NCI-H1694 (cell line): Measurements from ENCODE around the gene TBX6.
"Not testable (repeated sequence)": the region's sequence is repeated elsewhere in the genome, so short reads cannot be mapped to it uniquely, and the experiment has no call there.

Source experiments
- DNase-seq: peaks from one replicate; lab custom pipeline; 2025; lab: John Stamatoyannopoulos, UW

Gene TBX6, protein sequence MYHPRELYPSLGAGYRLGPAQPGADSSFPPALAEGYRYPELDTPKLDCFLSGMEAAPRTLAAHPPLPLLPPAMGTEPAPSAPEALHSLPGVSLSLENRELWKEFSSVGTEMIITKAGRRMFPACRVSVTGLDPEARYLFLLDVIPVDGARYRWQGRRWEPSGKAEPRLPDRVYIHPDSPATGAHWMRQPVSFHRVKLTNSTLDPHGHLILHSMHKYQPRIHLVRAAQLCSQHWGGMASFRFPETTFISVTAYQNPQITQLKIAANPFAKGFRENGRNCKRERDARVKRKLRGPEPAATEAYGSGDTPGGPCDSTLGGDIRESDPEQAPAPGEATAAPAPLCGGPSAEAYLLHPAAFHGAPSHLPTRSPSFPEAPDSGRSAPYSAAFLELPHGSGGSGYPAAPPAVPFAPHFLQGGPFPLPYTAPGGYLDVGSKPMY

DNA sequence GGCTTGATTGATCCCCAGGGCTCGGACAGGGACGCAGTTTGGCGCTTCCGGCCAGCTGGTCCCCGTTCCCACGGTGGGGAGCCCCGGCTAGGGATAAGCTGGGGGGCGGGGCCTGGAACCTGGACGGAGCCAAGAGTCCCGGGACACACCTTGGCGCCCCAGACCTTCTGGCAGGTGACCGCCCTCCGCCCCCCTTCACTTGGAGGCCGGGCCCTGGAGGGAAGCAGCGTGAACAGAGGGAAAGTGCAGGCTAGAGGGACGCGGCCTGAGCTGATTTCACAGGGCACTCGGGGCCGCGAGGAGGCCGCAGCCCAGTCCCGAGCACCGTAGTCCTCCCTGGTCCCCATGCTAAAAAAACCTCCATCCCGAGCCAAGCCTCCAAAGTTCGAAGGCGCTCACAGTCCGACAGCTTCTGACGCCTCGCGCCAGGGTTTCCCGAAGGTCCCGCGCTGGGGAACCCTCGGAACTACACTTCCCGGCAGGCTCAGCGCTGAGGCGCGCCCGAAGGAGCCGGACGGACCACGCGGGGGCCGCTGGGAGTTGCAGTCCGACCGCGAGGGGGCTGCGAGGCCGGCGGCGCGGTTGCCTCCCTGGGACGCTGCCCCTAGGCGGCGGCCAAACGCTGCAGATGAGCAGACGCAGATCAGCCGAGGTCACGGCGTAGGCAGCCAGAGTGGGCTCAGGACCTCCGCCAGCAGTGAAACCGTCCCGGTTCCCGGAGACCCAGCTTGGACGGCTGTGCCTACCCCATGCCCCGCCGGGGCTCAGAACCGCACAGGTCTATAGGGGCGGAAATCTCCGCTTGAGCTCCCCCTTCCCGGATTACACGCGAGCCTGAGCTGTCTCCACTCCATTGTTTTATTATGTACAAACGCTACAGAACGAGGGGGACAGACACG, at the start of gene TBX6:
TBX6 (minus strand) TSS at position 451 of the 899 bp plus-strand sequence. CDS start 731 bp downstream, outside the sequence.
- peak; percentile 52 for DNase-seq

DNA sequence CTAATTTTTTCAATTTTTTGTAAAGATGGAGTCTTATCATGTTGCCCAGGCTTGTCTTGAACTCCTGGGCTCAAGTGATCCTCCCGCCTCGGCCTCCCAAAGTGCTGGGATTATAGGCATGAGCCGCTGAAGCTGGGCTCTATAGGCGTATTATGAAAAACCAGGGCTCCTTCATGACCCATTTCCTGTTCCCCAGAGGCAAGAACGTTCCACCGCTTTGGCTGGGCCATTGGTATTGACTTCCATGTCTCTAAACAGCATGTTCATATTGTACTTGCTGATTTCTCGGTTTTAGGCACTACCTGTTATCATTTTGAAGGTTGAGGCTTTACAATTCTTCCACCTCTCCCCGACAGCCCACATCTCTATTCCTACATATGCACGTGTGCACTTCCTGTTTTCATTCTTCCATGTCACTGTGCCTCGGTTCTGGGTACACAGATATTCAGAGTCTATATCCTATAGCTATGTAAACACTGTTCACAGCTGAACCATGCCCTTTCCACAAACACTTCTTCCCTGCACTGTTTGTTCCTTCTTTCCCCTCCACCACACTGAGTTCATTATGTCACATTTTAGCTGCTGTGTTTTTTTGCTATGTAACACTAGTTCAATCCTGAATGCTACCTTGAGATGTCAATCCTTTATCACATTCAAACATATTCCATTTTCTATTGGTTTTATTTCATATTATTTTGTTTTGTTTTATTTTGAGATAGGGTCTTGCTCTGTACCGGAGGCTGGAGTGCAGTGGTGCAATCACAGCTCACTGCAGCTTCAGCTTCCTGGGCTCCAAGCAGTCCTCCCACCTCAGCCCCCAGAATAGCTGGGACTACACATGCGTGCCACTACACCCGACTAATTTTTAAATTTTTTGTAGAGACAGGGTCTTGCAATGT, 48.1 kb upstream of the TBX6 start:
- DNase-seq = no peak

DNA sequence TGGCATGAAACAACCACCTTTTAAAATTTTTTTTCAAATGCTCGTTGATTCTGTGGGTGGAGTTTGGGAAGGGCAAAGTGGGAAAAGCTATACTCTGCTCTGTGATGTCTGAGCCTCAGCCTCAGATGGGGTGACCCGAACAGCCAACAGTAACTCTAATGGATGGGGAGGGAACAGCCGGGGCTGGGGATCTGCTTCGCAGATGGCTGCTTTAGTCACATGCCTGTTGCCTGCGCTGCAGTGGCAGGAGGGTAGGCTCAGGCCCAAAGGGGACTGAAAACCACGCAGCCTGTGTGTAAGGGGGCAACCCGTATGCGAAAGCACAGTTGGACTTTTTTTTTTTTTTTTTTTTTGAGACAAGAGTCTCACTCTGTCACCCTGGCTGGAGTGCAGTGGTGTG, 46.2 kb upstream of the TBX6 start:
- no peak for DNase-seq

DNA sequence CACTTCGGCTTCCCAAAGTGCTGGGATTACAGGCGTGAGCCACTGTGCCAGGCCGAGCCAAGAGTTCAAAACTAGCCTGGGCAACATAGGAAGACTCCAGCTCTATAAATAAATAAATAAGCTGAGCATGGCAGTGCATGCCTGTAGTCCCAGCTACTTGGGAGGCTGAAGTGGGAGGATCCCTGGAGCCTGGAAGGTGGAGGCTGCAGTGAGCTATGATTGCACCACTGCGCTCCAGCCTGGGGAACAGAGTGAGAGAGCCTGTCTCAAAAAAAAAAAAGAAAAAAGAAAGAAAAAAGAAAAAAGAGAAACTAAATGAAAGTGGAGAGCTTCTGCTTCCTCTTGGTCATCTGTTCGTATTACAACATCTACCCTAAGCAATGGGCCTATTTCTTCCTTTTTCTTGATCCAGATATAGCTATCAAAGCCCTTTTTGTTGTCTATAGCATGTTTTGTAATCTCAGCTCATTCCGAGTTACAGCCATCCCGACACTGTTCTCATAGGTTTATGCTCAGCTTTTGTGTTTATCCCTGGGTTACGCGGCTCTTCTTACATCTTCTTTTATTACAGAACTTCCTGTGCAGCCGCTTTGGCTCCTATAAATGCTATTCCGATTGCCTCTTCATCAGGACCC, 45.4 kb upstream of the TBX6 start:
- no peak for DNase-seq

DNA sequence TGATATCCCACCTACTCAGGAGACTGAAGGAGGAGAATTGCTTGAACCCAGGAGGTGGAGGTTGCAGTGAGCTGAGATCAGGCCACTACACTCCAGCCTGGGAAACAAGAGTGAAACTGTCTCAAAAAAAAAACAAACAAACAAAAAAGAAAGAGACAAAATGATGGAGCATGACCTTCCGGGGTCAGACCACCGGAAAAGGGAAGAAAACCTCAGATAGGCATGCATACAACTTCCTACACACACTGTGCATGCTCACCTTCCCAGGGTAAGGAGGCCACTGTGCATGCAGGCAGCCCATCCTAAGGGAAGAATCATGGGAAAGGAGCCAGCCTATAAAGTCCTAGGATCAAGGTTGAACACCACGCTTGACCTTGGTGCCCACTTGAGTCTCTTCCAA, 40.9 kb upstream of the TBX6 start:
- DNase-seq = no peak

DNA sequence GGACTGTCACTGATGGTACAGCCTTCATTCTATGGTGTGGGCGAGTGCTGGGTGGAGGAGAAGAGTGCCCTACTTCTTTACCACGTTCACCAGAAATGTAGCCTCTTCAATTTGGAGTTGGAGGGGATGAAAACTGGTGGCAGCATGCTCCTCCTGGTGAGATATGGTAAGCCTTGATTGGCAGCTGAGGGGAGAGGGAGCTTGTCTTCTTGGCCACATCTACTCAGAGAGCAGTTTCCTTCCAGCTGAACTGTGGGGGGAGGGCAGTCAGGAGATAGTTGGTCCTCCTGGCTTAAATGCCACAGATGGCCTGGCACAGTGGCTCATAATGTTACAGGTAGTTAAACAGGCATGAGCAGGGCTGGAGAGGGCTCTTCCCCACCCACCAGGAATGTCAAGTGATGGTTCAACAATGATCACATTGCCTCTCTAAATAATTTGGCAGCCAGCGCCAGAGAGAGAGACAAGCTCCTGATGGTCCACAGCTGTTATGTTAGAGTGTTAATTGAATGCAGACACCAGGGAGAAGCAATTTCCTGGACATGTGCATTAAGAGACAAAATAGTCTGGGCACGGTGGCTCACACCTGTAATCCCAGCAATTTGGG, 40.2 kb upstream of the TBX6 start:
- DNase-seq = peak; percentile 82

DNA sequence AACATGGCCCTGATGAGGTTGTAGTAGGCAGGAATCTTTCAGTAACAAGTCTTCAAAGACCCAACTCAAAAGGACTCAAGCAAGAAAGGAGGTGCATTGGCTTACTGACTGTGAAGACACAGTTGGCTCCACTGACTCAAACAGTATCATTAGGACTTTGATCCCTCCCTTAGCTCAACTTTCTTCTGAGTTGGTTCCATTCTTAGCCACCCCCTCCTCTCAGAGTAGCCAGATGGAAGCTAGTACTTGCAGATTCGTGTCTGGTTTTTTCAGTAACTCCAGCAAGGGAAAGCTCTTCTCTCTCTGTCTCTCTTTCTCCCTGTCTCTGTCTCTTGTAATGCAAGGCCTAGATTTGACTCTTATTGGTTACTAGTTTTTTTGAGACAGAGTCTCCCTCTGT, 36.3 kb upstream of the TBX6 start:
- no peak for DNase-seq

DNA sequence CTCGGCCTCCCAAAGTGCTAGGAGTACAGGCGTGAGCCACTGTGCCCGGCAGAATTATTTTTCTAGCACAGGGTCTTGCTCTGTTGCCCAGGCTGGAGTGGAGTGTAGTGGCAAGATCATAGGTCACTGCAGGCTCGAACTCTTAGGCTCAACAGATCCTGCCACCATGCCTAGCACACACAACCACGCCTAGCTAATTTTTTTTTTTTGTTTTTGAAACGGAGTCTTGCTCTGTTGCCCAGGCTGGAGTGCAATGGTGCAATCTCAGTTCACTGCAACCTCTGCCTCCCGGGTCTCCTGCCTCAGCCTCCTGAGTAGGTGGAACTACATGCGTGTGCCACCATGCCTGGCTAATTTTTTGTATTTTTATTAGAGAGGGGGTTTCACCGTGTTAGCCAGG, 34.0 kb upstream of the TBX6 start:
- DNase-seq = not testable (repeated sequence)

DNA sequence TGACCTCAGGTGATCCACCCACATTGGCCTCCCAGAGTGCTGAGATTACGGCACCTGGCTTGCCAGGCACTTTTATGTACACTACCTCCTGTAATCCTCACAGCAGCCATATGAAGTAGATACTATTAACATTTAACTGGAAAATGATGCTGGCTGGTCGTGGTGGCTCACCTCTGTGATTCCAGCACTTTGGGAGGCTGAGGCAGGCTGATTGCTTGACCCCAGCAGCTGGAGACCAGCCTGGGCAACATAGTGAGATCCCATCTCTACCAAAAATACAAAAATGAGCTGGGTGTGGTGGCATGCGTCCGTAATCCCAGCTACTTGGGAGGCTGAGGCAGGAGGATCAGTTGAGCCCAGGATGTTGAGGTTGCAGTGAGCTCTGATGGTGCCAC, 33.3 kb upstream of the TBX6 start:
- no peak for DNase-seq

DNA sequence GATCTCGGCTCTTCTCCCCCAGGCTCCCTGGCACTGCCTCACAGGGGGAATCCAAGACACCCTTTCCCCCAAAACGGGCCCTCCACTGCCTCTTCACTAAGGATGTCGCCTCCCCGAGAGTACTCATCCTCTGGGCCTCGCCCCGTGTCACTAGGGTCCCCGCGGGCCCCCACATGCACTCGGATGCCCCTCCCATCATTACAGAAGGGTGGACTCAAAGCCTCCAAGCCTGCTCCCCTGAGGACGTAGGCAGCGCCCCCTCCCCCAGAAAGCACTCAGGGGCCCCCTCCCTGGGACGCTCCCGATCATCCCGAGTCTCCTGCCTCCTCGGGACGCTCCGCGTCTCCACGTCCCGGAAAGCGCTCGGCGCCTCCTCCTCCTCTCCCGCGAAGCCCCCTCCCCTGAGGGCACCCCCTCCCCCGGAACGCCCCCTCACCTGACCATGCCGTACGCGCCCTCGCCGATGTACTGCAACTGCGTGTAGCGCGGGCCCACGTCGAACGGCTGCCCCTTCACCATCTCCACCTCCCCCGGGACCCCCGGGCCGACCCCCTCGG, 31.0 kb upstream of the TBX6 start:
- DNase-seq = no peak

DNA sequence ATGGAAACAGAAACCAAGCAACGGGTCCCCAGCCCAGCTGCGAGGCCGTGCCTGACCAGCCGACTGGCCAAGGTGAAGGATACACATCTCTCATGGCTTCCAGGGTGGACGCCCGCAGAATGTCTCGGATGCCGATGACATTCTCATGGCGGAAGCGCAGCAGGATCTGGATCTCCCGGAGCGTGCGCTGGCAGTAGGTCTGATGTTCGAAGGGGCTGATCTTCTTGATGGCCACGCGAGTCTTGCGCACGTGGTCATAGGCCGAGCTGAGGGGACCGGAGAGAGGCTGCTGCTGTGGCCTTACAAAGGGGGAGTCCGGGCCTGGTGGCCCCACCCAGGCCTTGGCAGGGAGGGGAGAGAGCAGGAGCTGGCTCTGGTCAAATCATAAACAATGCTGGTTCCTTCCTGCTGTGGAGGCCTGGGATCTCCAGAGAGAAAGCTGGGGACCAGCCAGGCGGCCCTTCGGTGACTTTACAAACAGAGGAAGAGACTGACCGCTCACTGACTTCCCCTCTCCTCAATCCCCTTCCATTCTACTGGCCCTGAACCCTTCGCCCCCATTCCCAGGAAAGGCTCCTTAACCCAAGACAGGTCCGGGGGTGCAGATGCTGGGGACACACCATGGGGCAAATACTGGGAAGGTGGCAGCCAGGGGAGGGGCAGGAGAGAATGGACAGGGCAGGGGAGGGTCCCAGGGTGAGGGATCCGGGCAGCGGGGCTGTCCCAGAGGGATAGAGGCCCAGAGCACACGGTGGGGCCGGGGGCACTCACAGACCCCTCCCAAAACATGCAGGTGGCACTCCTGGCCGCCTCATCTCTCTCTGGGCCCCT, 30.2 kb upstream of the TBX6 start:
- no peak for DNase-seq

DNA sequence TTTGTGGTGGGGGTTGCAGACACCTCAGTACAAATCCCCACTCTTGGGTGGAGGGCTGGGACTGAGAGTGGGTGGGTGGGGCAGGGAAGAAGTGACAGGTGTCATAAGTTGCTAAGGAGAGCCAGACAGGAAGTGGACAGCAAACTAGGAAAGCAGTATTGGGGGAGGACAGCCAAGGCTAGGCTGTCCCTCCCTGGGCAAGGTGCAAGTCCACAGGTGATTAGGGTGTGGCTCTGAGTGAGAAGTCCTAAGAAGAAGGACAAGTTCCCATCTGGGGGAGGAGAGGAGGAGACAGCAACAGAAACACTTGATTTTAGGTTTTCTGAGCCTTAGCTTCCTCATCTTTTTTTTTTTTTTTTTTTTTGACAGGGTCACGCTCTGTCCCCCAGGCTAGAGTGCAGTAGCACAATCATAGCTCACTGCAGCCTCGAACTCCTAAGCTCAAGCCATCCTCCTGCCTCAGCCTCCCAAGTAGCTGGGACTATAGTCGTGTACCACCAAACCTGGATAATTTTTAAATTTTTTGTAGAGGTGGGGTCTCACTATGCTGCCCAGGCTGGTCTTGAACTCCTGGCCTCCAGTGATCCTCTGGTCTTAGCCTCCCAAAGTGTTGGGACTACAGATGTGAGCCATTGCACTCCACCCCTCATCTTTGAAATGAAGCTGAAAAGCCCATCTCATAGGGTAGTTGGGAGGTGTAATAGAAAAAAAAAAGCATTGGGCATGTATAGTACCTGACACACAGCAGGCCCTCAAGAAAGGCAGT, 28.8 kb upstream of the TBX6 start:
- DNase-seq = no peak

DNA sequence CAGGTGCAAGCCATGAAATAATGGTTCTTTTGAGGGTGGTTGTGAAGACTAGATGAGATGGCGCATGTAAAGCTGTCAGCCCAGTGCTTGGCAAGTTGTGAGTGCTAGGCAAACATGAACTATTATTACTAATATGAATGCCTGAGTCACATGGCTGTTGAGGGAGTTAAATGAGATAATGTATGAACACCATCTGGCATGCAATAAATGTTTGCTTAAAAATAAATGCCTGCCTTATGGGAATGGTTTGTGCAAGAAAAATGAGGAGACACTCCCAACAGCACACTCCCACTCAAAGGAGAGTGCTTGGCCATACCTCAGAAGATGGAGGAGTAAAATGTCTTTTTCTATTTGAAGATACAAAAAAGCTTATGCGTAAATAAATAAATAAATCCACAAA, 27.7 kb upstream of the TBX6 start:
- DNase-seq = peak; percentile 5

DNA sequence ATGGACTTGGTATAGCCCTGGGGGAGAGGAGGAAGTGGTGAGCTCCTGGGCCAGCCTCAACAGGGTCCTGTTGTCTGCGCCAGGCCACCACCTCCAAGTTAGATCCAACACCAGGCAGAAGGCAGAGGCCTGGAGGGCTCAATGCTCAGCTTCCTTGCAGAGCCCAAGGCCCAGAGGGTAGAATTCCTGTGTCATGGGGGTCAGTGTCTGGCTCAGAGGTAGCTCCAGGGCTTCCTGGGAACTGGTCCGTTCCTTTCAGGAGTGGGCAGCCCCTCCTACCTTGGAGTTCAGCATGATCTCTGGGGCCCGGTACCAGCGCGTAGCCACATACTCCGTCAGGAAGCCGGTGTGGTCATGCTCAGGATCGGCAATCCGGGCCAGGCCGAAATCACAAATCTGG, 26.0 kb upstream of the TBX6 start:
- no peak for DNase-seq

DNA sequence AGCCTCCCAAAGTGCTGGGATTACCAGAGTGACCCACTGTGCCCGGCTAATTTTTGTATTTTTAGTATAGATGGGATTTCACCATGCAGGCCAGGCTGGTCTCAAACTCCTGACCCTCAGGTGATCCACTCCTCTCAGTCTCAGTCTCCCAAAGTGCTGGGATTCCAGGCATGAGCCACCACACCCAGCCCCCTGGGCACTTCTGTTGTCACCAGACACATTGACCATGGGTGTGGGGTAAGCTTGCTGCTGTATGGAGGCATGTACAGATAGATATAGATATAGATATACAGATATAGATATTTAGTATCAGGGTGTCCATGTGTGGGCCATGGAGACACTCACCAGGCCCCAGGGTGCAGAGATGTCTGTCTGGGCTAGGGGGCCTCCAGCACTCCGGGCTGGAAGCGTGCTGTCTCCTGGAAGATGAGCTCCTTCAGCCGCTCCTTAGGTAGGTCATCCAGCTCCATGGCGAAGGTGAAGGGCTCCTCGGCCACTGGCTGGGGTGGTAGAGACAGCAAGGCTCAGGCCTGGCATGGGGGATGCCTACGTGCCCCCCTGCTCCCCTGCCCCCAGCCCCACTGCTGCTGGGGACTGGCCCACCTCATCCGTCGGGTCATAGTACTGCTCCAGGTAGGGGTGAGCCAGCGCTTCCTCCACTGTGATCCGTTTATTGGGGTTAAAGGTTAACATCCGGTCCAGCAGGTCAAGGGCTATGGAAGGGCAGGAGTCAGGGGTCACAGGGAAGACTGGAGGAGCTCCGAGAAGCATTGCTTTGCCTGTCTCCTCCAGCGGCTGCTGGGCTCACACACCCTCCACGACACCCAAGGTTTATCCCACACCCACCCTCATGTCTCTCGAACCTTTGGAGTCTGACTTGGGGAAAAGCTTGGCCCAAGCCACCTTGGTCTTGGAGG, 24.8 kb upstream of the TBX6 start:
- DNase-seq = no peak

DNA sequence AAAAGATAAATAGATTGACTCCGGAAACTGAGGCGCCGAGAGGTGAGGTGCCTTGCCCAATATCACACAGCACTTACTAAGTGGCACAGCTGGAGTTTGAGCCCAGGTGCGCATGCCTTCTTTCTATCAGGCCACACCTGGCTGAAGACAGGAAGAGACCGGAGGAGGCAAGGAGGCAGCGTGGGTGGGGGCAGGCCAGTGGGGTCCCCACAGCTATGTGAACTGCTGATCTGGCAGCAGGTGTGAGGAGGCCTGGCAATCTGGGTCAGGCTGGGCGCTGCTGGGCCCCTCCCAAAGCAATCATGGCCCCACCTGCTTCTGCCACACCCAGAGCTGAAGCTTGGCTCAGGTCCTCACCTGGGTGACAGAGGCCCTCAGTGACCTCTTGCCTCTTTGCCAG, 23.5 kb upstream of the TBX6 start:
- no peak for DNase-seq

DNA sequence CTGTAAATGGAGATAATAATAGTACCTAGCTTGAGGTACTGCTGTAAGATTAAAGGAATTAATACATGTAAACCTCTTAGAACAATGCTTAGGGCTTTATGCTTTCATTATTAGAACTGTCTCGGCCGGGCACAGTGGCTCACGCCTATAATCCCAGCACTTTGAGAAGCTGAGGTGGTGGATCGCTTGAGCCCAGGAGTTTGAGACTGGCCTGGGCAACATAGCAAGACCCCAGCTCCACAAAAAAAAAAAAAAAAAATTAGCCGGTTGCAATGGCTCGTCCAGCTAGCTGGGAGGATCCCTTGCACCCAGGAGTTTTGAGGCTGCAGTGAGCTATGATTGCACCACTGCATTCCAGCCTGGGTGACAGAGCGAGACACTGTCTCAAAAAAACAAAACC, 23.1 kb upstream of the TBX6 start:
- not testable (repeated sequence) for DNase-seq

DNA sequence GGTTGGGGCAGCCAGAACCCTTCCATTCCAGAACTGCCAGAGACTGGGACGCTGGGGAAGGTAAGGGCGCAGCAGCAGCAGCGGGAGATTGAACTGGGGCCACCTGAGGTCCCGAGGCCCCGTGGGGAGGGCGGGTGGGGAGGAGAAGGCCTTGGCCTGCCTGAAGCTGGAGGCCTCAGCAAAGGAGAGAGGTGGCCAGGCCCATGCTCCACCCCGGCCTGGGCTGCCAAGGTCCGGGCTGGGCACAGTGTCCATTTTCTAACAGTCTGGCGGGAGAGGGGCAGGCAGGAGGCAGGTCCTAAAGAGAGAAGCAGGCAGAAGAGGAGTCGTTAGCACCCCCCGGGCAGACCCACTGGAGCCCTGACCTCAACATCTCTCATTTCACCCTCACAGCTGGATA, 22.7 kb upstream of the TBX6 start:
- DNase-seq = no peak
